AG08395 (cell line): ENCODE results near the gene PHACTR1.
A peak's percentile ranks its signal among the peaks of the same experiment; 100 is the strongest.

Experiments used
- DNase-seq: peaks from one replicate; pipeline ENCODE4 v3.0.0; 2012; ENCODE audit warnings: mixed read lengths, low spot score

PHACTR1 gene

DNA sequence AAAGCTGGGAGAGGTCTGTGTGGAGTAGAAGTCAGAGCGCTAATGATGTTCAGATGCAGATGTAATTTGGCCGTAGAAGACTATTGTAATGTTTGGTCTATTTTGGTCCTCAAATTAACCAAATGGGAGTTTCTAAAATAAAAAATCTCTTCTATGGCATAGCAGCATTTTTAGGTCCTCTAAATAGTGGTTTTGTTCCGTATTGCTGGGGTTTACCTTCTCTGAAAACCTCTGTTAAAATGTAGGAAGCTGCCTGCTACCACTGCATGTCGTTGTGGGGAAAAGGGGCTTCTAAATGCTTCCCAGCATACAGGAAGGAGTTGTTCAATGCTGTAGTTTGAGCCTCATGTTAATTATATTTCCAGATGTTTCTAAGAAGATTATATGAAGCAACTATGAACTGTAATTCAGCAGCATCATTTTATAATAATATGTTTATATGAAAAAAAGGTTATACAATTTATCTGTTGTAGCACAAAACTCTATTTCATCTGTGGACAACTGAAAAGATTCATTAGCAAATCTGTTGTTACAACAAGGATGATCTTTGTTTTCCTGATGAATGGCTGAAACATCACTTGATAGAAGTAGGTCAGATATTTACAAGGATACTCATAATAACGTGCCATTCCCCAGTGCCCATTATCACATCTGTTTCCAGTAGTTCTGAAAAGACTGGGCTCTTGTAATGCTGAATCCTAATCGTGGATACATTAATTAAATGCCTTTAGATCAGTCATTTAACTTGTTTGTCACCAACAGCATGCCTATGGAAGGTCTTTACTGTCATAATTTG lies 355.2 kb downstream of the PHACTR1 start:
- no peak for DNase-seq

DNA sequence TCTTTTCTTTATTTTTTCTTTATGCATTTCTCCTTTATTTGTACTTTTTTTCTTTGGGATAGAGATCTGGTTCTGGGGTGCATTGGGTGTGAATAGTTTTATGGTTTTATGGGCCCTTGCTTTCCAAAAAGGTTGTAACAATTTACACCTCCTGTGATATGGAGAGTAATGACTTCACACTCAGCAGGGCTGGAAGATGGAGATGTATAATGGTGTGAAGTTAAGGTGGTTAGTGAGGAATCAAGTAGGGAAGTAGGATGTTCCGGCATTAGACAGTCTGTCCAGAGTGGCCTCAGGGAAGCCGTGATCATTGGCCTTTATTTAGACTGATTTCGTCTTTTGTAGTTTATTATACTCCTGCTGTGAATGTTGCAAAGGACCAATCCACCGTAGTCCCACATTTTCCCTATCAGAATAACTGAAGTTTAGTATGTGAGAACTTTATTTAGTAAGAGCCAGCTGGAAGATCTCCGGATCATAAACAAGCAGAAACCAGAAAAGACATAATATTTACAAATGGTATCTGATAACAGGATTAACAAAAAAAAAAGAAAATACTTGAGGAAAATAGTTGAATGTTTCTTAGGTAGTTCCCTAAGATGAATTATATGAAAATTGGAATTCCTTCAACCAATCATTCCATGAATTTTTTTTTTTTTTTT lies 356.2 kb downstream of the PHACTR1 start:
- DNase-seq, result no peak

DNA sequence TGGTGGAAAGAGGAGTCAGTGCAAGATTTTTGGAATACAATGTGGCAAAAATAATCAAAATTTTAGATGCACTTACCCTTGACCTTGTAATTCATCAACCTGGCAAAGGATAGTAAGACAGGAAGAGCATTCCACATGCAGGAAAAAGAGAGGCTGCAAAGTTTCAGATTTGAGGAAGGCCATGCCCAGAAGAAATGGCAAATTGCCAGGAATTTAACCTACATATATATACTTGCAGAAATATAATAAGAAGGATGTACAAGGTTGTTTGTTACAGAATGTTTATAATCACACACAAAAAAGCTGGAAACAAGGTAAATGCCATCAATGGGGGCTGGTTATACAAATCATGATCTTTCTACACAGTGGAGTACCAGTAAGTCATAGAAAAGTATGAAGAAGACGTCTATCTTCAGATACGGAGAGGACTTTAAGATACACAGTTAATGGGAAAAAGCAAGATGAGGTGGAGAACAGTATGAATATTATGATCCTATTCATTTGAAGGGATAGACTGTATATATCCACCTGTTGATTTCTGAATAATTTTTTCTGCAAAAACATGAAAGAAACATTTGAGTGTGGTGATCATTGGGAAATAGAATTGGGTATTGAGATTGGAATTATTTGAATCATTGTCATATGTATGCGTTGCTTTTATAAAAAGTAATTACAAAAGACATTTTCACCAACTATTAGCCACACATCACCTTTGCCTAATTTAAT lies 358.0 kb downstream of the PHACTR1 start:
- DNase-seq, result no peak

DNA sequence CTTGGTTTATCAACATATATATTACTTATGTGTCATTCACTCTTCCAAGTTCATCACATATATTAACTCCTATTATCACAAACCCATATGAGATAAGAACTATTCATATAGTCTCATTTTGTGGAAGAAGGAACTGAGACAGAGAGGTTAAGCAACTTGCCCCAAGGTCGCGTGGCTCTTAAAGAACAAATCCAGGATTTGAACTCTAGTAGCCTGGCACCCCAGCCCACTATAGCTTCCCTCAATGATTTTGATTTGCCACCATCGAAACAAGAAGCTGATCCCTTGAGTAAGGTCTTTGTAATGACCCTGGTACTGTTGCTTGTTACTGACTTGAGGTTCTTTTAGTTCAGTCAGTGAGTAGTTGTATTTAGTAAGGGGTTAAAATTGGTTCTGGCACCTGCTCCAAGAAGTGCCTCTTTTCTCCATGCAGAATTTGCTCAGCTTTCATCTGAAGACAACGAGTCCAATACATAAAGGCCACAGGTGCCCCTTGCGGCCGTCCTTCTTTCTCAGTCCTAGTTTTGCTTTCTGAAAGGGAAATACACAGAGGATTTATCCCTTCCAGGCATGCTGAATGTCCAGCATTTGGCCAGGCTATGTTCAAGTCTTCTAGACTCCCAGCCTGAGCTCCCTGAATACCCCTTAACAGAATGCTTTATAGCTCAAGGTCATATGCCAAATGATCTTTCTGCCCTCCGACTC lies 358.7 kb downstream of the PHACTR1 start:
- DNase-seq, result no peak

DNA sequence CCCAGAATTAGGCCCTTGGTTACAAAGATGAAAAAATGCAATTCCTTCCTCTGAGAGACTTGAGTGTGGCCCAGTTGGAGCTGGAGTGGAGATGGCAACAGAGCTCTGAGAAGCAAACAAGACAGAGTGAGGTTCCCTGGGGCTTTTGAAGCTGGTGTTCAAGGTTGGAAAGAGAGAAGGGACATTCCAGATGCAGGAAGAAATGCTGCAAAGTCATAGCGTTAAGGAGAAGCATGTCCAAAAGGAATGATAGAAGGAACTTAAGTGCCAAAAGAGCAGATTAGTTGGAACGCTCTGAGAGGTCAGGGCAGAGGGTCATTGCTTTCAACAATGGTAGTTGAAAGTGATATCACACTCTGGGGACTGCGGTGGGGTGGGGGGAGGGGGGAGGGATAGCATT lies 360.0 kb downstream of the PHACTR1 start:
- DNase-seq, result no peak

DNA sequence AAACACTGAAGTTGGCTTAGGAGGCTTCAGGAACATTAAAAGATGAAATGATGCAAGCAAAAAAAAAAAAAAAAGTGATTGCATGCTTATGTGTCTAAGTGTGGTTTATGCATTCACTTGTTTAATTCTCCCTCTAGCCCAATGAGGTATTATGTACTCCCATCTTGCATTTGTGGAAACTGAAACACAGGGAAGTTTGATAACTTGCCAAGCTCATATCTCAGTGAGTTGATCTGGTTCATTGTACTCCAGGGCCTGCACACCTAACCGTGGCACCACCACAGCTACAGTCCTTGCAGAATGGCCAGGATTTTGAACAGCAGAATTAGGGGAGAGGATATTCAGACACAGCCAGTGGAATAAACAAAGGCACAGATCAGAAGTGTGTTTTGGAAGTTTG lies 360.6 kb downstream of the PHACTR1 start:
- DNase-seq, result no peak

DNA sequence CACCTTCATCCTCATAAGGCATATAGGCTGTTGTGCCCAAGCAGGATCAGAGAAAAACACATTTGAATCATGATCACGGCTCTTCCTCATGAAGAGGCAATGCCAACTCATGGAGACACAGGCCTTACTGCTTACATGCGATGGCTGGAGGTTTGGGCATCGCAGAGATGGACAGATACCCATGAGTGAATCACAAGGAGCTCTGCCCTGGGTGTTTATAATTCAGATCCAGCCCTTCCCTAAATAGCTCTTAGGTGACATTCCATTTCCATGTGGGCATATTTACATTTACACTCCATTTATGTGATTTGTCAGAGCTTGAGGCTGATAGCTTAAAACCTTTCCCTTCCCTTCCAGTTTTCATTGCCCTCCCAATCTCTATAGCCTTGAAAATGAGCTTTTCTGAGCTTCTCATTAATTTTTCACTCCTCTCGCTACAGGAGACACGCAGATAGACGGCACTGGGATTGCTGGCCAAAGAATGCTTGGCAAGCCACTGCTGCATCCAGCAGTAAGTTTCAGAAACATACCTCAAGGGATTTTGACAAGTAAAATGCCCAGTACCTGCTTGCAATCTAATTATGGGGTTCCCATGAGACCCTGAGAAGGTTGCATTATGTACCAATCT lies 362.6 kb downstream of the PHACTR1 start:
- DNase-seq, result peak; percentile 3

DNA sequence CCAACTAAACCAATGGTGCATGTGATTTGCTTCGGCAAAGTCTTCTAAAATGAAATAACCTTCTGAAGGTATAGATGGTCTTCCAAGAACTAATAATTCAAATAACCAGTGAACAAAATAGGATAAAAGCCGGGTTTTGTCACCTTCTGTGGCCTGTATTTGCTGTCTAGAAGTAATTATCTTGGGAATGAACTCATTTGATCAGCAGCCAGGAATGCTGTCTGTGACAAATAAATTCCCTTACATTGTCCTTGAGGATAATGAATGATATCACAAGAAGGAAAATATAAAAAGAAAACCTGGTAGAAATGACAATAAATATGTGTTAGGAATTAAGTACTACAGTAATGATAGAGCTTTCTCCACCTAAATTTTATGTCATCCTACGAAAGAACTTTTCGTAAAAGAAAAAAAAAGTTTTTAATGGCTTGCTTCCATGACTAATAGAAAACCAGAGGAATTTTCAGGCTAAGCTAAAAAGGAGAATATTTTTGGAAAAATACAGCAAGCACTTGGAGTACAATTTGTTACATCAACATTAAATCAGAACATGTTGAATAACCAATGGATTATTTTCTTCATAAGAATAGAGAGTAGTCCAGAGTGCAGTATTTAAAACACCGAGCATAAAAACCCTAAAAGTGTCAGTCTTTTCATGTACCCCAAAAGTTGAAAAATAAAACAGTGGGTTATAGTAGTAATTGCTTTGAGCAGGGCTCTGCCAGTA lies 364.1 kb downstream of the PHACTR1 start:
- no peak for DNase-seq

DNA sequence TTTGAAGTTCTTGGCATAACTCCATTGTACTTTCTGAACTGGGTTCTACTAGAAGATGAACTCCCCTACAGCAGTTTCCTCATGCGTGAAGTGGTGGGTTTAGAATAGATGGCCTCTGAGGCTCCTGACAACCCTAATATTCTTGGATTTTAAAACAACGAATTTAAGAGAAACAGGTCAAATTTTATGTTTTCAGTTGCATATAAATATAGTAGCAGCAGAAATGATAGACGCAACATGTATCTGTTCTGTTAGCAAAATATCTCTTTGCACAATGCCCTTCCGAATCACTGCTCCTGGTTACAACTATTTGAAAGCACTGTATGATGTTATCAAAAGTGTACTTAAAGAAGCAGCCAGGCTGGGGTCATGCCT lies 364.6 kb downstream of the PHACTR1 start:
- no peak for DNase-seq

DNA sequence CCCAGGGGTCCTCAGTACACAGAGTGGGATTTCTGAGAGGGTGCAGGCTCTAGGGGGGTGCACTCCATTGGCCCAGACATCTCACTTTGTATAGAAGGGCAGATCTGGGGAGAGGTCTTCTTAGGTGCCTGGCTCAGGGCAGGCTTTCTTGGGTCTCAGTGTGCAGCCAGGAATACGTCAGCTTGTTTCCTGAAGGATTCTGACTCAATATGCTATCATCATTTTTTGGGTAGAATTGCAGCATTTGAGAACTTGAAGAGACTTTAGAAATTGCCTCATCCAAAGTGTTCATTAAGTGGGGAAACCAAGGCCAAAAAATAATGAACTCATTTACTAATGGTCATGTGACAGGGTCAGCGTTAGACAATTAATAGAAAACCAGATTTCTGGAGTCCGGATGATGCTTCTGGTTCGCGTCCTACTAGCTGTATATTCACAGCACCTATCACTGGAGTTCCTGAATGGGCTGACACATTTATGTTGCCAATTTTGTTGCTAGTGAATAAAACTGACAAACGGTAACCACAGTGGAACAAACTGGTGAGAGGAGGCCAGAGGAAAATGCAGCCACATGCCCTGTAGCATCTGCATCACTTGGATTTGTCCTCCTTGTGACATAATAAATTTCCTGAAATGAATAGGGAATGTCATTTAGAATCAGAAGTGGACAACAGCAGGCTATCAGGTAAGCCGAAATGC lies 372.9 kb downstream of the PHACTR1 start:
- DNase-seq, result peak; percentile 36

DNA sequence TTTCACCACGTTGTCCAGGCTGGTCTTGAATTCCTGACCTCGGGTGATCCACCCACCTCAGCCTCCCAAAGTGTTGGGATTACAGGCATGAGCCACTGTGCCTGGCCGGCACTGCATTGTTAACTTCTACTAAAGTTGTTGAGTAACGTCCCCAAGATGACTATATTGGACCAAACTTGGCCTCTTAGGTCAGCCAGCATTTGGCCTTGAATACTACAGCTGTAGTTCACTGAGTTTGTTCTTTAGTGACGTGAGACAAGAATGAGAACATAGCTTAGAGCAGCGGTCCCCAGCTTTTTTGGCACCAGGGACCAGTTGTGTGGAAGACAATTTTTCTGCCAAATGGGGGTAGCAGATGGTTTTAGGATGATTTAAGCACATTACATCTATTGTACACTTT lies 374.6 kb downstream of the PHACTR1 start:
- no peak for DNase-seq

DNA sequence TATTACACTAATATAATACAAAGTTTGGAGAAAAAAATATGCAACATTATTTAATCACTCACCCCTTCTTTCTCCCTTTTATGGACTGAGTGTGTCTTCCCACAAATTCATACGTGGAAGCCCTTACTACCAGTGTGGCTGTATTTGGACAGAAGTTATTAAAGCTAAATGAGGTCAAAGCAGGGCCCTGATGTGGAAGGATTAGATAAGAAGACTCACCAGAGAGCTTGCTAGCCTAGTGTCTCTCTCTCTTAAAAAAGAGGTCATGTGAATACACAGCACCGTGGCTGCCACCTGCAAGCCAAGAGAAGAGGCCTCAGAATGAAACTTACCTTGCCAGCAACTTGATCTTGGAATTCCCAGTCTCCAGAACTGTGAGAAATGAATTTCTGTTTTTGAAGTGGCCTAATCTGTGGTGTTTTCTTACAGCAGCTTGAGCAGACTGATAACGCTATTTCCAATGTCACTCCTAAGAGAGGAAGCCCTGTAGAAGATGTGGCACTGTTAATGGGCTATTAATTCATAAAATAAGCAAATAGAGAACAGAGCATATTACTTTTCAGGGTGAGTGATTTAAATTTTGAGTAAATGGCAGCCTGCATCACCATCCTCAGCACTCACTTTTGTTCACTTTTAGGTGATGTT lies 378.3 kb downstream of the PHACTR1 start:
- DNase-seq, result no peak

DNA sequence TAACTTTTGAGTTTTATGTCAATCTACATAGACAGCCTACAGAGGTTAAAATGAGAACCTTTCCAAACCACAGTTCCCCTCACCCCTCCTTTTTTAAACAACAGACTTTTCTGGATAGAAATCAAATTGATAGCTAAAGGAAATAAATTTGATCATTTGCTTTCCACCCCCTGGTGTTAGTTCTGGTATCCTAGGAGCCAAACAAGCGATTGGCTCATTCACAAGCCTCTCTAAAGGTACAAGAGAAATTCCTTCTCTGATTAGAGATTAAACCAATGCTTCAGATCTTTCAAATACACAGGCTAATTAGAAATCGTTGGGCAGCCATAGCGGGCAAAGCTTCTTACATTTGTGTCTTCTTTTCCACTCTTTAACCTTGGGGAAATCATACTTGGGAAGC lies 379.5 kb downstream of the PHACTR1 start:
- DNase-seq, result no peak

DNA sequence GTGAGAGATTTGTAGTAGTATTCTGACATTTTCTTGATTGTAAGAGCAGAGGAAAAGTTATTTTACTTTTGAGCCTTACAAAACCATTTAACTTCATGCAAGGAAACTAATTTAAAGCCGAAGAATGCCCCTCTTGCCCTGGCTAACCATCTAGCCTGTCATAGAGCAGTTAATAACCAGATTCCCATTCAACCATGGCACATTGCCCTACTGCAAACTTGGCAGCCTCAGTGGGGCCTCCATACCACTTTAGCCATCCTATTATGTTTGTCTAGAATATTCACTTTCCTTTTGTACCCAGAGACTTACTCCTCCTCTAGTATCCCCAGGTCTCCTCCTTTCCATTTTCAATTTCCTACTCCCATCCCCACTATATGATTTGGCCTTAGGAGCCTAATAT lies 380.9 kb downstream of the PHACTR1 start:
- no peak for DNase-seq

DNA sequence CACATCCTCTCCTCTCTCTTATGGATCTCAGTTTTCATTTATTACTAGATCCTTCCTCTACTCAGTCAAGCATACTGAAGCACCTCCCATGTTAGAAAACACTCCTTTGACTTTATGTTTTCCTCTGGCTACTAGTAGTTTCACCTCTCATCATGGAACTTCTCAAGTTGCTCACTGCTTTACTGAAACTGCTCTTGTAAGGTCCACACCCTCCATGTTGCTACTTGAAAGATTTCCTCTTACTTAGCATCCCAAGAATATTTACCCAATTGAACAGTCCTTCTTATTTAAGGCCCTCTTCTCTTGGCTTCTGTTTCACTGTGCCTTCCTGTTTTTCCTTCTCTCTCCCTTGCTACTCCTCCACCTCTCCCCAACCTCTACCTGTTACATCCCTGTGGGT lies 381.4 kb downstream of the PHACTR1 start:
- no peak for DNase-seq

DNA sequence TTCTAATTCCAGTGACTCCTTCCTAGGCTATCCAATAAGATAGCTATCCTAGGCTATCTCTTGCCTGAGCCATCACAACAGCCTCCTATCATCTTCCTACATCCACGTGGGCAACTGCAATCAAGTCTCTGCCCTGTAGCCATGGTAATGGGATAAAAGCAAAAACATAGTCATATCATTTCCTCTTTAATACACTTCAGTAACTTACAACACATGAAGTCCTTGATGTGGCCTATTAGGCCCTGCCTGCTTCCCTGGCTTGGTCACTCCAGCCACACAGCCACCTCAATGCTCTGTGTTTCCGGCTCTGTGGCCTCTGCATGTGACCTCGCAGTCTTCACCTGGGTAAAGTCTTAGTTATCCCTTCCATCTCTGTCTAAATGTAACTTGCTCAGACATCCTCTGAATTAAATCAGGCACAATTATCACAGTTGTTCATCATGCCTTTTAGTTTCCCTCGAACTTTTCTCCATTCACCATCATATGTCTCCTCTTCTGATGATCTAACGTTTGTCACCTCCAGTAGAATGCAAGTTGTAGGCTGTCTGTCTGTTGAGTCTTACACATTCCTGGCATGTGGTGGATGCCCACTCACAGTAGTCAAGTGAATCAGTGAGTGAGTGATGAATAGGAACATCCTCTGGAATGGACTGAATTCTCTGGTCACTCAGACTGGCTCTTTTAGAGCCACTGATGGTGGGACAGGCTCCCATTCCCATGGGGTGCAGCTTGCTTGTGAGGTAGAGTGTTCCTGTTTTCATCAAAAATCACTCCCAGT lies 382.4 kb downstream of the PHACTR1 start:
- no peak for DNase-seq

DNA sequence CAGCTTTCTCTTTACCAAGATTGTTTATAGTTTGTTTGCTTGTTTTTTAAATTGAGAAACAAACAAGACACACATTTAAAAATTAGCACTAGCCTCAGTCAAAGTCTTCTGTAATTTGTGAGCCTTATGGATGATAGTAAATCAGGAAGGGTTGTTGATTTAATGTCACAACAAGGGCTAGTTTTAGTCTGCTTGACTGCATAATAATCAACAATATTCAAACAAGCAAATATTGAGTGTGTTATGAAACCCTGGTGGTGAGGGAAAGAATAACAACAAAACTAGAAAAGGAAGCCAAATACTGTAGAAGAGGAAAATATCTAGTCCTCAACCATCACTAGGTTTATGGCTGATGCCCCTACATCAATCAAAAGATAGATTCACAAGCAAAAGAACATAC lies 383.2 kb downstream of the PHACTR1 start:
- no peak for DNase-seq

DNA sequence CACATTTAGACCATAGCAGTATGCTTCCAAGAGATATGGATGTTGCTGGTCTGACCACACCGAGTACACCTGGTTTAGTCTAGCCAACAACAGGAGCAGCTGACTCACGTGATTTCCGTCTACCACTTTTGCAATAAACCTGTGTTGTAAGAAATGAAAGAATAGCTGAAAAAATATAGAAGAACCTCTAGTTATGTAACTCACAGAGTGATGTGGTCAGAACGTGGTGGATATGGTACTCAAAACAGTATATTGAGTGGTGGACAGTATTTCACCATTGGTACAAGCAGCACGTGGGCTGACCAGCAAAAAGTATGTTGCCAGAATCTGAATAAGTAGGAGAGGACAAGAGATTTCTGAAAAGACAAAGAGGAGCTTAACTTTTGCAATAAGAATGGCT lies 384.8 kb downstream of the PHACTR1 start:
- no peak for DNase-seq

DNA sequence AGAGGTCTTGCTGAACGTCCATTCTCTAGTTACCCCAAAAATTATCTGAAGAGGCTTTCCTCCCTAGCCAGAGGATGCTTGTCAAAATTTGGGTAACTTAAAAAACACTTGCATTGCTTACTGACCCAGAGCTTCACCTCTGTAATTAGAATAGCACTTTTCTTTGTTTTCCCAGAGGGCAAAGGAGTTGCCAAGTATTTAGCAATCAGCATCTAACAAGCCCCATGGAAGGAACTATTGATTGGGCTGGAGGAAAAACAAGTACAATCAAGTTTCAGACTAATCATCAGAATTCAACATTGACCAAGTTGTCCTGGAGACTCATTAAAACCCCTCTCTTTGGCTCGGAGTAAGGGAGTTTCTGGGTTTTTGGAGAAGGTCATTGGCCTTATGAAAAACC lies 385.4 kb downstream of the PHACTR1 start:
- no peak for DNase-seq
